HepG2 (cell line): ENCODE data around the gene ZNF33A. TPM values are rescaled to one million over a fixed set of nuclear protein-coding genes. Genes with fewer than 3 reads are reported as not detected.

ENCODE experiments used
- ARID2 ChIP-seq: sonication (generic); formaldehyde crosslinking; IDR thresholded peaks from 2 replicates; pipeline ENCODE4 v1.8.1; 2022; ENCODE audit warnings: mild to moderate bottlenecking, missing genetic modification reagents, borderline replicate concordance
- ASH2L ChIP-seq: fragments of 300-600, 200-600 bp; sonication (generic); IDR thresholded peaks from 2 replicates; pipeline ENCODE4 v1.7.0; 2017; ENCODE audit warnings: low read depth, mild to moderate bottlenecking, moderate library complexity, mixed read lengths, low read length; ENCODE audit not compliant: insufficient read length
- ATF7 ChIP-seq, 2 experiments: fragments of 450-650 bp in 1 of 2; sonication (generic) in 1 of 2; formaldehyde crosslinking in 1 of 2; IDR thresholded peaks; 2 replicates each; pipeline versions ENCODE4 v1.4.0 to v1.6.1; 2016 to 2020; ENCODE audit warnings: antibody characterized with exemption in 1 of 2, mild to moderate bottlenecking in 1 of 2, missing genetic modification reagents in 1 of 2
- ATF7-NPFF ChIP-seq: sonication (generic); formaldehyde crosslinking; IDR thresholded peaks from 2 replicates; pipeline ENCODE4 v1.8.1; 2023; ENCODE audit warnings: mild to moderate bottlenecking, low read depth, missing genetic modification reagents, moderate library complexity
- HNRNPK ChIP-seq: fragments of 200-400 bp; formaldehyde crosslinking; IDR thresholded peaks from 2 replicates; pipeline ENCODE4 v1.6.1; 2018; ENCODE audit warnings: low read length, low read depth, moderate library complexity, mild to moderate bottlenecking; ENCODE audit not compliant: poor library complexity, severe bottlenecking
- HNRNPL ChIP-seq: fragments of 200-400 bp; formaldehyde crosslinking; IDR thresholded peaks from 2 replicates; pipeline ENCODE4 v1.6.1; 2017; ENCODE audit warnings: mild to moderate bottlenecking, low read depth, low read length
- MXI1 ChIP-seq: IDR thresholded peaks from 3 replicates; pipeline ENCODE4 v1.6.1; 2012; ENCODE audit warnings: low read depth, low read length, inconsistent platforms, borderline replicate concordance
- NFATC3 ChIP-seq: sonication (generic); formaldehyde crosslinking; IDR thresholded peaks from 2 replicates; pipeline ENCODE4 v1.5.1; 2020; ENCODE audit warnings: mild to moderate bottlenecking, missing genetic modification reagents
- NFYC ChIP-seq: IDR thresholded peaks from 2 replicates; pipeline ENCODE4 v1.6.1; 2016; ENCODE audit warnings: missing genetic modification reagents, missing compliant biosample characterization
- PCBP1 ChIP-seq: fragments of 200-400 bp; formaldehyde crosslinking; IDR thresholded peaks from 2 replicates; pipeline ENCODE4 v1.6.1; 2017; ENCODE audit warnings: mild to moderate bottlenecking, low read depth, low read length, borderline replicate concordance
- POLR2G ChIP-seq: fragments of 200-400 bp; formaldehyde crosslinking; IDR thresholded peaks from 2 replicates; pipeline ENCODE4 v1.6.1; 2018; ENCODE audit warnings: mild to moderate bottlenecking, low read depth, low read length, moderate library complexity
- RXRB ChIP-seq: IDR thresholded peaks from 2 replicates; pipeline ENCODE4 v1.6.1; 2016; ENCODE audit warnings: borderline replicate concordance, missing genetic modification reagents, missing compliant biosample characterization
- SNRNP70 ChIP-seq: fragments of 200-400 bp; formaldehyde crosslinking; IDR thresholded peaks from 2 replicates; pipeline ENCODE4 v1.6.1; 2017; ENCODE audit warnings: mild to moderate bottlenecking, low read depth, low read length, moderate library complexity
- TEF ChIP-seq: sonication (generic); formaldehyde crosslinking; IDR thresholded peaks from 2 replicates; pipeline ENCODE4 v1.5.0; 2020; ENCODE audit warnings: missing genetic modification reagents
- ZBTB42 ChIP-seq: sonication (generic); formaldehyde crosslinking; IDR thresholded peaks from 2 replicates; pipeline ENCODE4 v1.5.0; 2020; ENCODE audit warnings: mild to moderate bottlenecking, missing genetic modification reagents
- ZMYM2 ChIP-seq: sonication (generic); formaldehyde crosslinking; IDR thresholded peaks from 2 replicates; pipeline ENCODE4 v1.8.0; 2022; ENCODE audit warnings: mild to moderate bottlenecking, missing genetic modification reagents
- ZNF12 ChIP-seq: sonication (generic); formaldehyde crosslinking; IDR thresholded peaks from 2 replicates; pipeline ENCODE4 v1.5.0; 2020; ENCODE audit warnings: missing genetic modification reagents
- ZNF160 ChIP-seq: sonication (generic); formaldehyde crosslinking; IDR thresholded peaks from 2 replicates; pipeline ENCODE4 v1.8.0; 2022; ENCODE audit warnings: mild to moderate bottlenecking, inconsistent platforms, missing genetic modification reagents
- ZNF292 ChIP-seq: sonication (generic); formaldehyde crosslinking; IDR thresholded peaks from 2 replicates; pipeline ENCODE4 v1.8.1; 2022; ENCODE audit warnings: mild to moderate bottlenecking, low read depth, missing genetic modification reagents, borderline replicate concordance
- ZSCAN21 ChIP-seq: sonication (generic); formaldehyde crosslinking; IDR thresholded peaks from 2 replicates; pipeline ENCODE4 v1.8.0; 2022; ENCODE audit warnings: mild to moderate bottlenecking, missing genetic modification reagents, moderate library complexity, borderline replicate concordance
- polyA plus RNA-seq, 8 experiments: library from polyadenylated mRNA; depleted of rRNA in 3 of 8; stranded (reverse) in 7 of 8; unstranded in 1 of 8; fragments of >200 nt; fragmentation: Illumina TruSeq in 4 of 8; extraction: Trizol in 4 of 8; gene quantifications; 2 replicates each; pipeline versions ENCODE4 v1.2.1 to v1.2.3, GENCODE V29; 2011 to 2016; ENCODE audit warnings: low read depth in 4 of 8, missing spikeins in 1 of 8, mixed read lengths in 1 of 8; ENCODE audit not compliant: insufficient read depth in 1 of 8
- total RNA-seq, 5 experiments: library from RNA; depleted of rRNA; stranded (reverse); fragments of >200 nt; fragmentation: Illumina TruSeq; extraction: Trizol; gene quantifications; 2 replicates each; pipeline ENCODE4 v1.2.3, GENCODE V29; 2016; ENCODE audit warnings: low read depth in 1 of 5
- TF ChIP-seq, protein P1 (sequence below): sonication (generic); formaldehyde crosslinking; IDR thresholded peaks from 2 replicates; pipeline ENCODE4 v1.5.0; 2020; ENCODE audit warnings: mild to moderate bottlenecking, missing genetic modification reagents
- TF ChIP-seq, protein P2 (sequence below): sonication (generic); formaldehyde crosslinking; IDR thresholded peaks from 2 replicates; pipeline ENCODE4 v1.8.0; 2022; ENCODE audit warnings: mild to moderate bottlenecking, missing genetic modification reagents; ENCODE audit not compliant: insufficient replicate concordance

The ZNF33A gene
- total and polyA plus RNA-seq, 2 of the 13 experiments (the other 11 are each of a cell fraction or from before 2014, with no cell fraction given), result 13.1 to 22.5 TPM

- peak; percentile 52 for TF ChIP-seq HNRNPK
- TF ChIP-seq TEF, result no peak; the same call in 1 of the 2 replicates
- TF ChIP-seq ARID2 (CRISPR knock-in tag), result 0 out of 2 replicates have a peak, but pooled peaks have one; percentile 31
- TF ChIP-seq ATF7-NPFF (CRISPR knock-in tag), result peak; percentile 35
- peak; percentile 11 for TF ChIP-seq ZNF12 (CRISPR knock-in tag)
- TF ChIP-seq ZBTB42, result 0 out of 2 replicates have a peak, but pooled peaks have one; percentile 81
- TF ChIP-seq POLR2G, result peak; percentile 85
- peak; percentile 44 for TF ChIP-seq ASH2L
- TF ChIP-seq ZNF292 (CRISPR knock-in tag), result 0 out of 2 replicates have a peak, but pooled peaks have one; percentile 26
- TF ChIP-seq, protein P1, sequence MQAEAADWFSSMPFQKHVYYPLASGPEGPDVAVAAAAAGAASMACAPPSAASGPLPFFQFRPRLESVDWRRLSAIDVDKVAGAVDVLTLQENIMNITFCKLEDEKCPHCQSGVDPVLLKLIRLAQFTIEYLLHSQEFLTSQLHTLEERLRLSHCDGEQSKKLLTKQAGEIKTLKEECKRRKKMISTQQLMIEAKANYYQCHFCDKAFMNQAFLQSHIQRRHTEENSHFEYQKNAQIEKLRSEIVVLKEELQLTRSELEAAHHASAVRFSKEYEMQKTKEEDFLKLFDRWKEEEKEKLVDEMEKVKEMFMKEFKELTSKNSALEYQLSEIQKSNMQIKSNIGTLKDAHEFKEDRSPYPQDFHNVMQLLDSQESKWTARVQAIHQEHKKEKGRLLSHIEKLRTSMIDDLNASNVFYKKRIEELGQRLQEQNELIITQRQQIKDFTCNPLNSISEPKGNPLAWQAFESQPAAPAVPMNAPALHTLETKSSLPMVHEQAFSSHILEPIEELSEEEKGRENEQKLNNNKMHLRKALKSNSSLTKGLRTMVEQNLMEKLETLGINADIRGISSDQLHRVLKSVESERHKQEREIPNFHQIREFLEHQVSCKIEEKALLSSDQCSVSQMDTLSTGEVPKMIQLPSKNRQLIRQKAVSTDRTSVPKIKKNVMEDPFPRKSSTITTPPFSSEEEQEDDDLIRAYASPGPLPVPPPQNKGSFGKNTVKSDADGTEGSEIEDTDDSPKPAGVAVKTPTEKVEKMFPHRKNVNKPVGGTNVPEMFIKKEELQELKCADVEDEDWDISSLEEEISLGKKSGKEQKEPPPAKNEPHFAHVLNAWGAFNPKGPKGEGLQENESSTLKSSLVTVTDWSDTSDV (CRISPR knock-in tag), result peak; percentile 77; the same call in 1 of the 2 replicates
- peak; percentile 58; the same call in 1 of the 3 replicates for TF ChIP-seq MXI1
- peak; percentile 59; the same call in 1 of the 2 replicates for TF ChIP-seq ZSCAN21 (CRISPR knock-in tag)
- TF ChIP-seq ATF7 (IDR thresholded peaks at IDR 0.05), result peak; percentile 75
- TF ChIP-seq ATF7 (CRISPR knock-in tag; IDR thresholded peaks at IDR 0.05), result peak; percentile 91
- TF ChIP-seq RXRB (CRISPR knock-in tag), result peak; percentile 51; the same call in 1 of the 2 replicates
- no peak for TF ChIP-seq HNRNPL
- TF ChIP-seq NFYC (CRISPR knock-in tag), result no peak; the same call in 1 of the 2 replicates
- no peak for TF ChIP-seq NFATC3
- 0 out of 2 replicates have a peak, but pooled peaks have one; percentile 52 for TF ChIP-seq PCBP1
- TF ChIP-seq SNRNP70, result no peak
- no peak for TF ChIP-seq ZNF160 (CRISPR knock-in tag)
- TF ChIP-seq, protein P2, sequence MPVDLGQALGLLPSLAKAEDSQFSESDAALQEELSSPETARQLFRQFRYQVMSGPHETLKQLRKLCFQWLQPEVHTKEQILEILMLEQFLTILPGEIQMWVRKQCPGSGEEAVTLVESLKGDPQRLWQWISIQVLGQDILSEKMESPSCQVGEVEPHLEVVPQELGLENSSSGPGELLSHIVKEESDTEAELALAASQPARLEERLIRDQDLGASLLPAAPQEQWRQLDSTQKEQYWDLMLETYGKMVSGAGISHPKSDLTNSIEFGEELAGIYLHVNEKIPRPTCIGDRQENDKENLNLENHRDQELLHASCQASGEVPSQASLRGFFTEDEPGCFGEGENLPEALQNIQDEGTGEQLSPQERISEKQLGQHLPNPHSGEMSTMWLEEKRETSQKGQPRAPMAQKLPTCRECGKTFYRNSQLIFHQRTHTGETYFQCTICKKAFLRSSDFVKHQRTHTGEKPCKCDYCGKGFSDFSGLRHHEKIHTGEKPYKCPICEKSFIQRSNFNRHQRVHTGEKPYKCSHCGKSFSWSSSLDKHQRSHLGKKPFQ (CRISPR knock-in tag), result peak; percentile 53
- peak; percentile 50; the same call in 1 of the 2 replicates for TF ChIP-seq ZMYM2 (CRISPR knock-in tag)
These were observed 34.2 kb upstream of the ZNF33A start, which contains the start of gene ZNF25 (continued) for GRCh38 chr10:37976091-37976879.
